Embryonic facial prominence (tissue), 1 donor: ENCODE measurements around the gene ANKRD34A.
A peak's percentile ranks its signal among the peaks of the same experiment; 100 is the strongest.
"Not testable (repeated sequence)": the region's sequence is repeated elsewhere in the genome, so short reads cannot be mapped to it uniquely, and the experiment has no call there.

Experiments
- DNase-seq: peaks from one replicate; pipeline ENCODE4 v3.0.0-alpha.2; 2016; ENCODE audit errors: extremely low spot score

The ANKRD34A gene

DNA sequence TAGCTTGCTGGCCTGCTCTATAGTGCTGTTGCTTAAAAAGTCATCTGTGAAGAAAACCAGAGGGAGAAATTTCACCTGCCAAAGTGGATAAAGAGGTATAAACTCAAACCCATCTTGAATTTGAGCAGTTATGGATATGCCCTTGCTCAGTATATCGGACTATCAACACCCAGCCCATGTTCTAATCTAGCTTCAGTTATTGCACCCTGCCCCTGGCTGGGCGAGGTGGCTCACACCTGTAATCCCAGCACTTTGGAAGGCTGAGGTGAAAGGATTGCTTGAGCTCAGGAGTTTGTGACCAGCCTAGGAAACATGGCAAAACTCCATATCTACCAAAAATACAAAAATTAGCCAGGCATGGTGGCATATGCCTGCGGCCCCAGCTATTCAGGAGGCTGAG lies 19.8 kb downstream of the ANKRD34A start:
- no peak for DNase-seq

DNA sequence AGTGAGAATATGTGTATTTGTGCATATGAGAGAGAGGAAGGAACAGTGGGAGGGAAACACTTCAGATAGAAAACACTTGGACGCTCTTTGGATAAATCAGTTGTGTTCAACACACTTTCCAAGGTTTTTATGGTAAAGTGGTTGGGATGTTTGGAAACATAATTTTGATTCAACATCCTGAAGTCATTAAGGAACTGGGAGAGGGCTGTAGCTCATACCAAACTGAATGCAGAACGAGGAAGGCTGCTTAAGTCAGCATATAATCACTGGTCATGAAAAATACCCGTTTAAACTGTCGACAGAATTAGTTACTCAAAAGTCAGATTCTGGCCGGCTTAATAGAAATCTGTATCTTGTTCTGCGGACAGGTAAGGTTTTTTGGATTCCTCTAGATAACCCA lies 21.5 kb downstream of the ANKRD34A start:
- no peak for DNase-seq

GRCh38 chr1:145942405-145942804 lies 22.0 kb downstream of the ANKRD34A start:
- no peak for DNase-seq

DNA sequence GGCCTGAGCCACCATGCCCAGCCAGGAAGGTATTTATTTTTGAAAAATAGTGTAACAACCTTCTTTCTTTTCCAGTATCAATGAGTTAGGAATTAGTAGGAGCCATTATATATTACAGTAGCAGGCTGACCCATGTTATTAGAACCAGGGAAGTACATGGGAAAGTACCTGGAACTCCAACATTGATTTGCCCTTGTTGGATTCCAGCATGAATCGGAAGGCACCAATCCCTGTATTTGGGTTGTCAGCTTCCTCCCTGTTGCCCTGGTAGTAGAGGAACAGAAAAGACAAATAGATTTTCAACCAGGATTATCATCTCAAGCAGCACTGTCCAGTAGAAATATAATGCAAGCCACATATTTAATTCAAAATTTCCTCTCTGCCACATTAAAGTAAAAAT lies 26.9 kb downstream of the ANKRD34A start:
- DNase-seq: no peak

- DNase-seq: no peak
Observed at GRCh38 chr1:145936247-145936646, 28.1 kb downstream of the ANKRD34A start.

- DNase-seq: no peak
Observed at GRCh38 chr1:145935708-145936107, 28.7 kb downstream of the ANKRD34A start.

DNA sequence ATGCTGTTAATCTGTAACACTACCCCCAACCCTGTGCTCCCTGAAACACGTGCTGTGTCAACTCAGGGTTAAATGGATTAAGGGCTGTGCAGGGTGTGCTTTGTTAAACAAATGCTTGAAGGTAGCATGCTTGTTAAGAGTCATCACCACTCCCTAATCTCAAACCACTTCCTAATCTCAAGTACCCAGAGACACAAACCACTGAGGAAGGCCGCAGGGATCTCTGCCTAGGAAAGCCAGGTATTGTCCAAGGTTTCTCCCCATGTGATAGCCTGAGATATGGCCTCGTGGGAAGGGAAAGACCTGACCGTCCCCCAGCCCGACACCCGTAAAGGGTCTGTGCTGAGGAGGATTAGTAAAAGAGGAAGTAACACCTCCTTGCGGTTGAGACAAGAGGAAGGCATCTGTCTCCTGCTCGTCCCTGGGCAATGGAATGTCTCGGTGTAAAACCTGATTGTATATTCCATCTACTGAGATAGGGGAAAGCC lies 31.8 kb downstream of the ANKRD34A start:
- not testable (repeated sequence) for DNase-seq

DNA sequence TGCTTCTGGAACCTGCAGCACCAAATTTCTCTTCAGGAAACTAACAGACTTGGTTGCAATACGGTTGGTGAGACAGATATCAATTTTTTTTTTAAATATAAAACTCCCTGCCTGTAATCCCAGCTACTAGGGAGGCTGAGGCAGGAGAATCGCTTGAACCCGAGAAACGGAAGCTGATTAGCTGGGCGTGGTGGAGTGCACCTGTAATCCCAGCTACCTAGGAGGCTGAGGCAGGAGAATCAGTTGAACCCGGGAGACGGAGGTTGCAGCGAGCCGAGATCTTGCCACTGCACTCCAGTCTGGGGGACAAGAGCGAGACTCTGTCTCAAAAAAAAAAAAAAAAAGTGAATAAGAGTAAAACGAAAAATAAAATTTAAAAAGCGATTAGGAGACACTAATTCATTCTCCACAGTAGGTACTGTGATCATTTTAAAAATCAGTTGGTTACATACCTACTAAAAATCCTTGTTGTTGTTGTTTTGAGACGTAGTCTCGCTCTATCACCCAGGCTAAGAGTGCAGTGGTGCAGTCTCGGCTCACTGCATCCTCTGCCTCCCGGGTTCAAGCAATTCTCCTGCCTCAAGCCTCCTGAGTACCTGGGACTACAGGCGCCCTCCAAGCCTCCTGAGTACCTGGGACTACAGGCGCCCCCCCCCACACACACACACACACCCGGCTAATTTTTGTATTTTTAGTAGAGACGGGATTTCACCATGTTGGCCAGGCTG lies 36.3 kb downstream of the ANKRD34A start:
- DNase-seq: no peak

DNA sequence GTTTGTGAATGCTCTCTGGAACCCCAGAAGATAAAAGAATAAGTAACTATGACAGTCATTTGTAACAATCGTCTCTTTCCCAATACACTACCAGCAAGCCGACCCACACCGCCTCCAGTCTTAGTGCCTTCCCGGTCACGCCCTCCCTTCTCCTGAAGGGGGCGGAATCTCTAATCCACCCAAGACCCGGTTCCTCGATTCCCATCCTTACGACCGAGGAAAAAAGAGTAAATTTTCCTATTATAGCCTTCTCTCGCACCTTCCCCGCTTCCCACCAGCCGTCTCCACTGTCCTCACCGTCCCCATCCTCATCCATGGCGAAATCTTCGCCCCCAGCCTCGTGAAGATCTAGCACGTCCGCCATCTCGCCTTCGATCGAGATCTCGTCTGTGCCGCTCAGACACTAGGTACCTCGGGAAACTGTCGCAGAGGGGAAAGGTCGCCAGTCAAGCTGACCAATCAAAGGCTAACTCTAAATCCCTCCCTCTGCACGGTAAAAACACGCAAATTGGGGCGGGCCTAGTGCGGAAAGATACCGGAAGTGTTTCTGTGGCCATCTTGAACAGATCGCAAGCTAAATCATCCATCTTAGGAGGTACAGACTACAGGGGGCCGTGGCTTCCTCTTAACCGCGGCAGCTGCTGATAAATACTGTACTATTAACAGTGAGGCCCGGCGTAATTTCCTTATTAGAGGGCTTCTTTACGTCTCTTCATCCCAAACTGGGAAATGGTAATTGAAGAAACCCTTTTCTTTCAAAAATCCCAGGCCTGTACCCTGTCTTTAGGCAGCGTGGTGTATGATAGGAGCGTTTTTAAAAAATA lies 37.1 kb downstream of the ANKRD34A start, which contains the start of gene RBM8A:
RBM8A (minus strand) TSS at position 422 of the 824 bp plus-strand sequence; CDS start at position 364, 58 bp downstream.
- peak; percentile 99 for DNase-seq

- DNase-seq: no peak
Observed at GRCh38 chr1:145926686-145927062, 37.7 kb downstream of the ANKRD34A start.

- no peak for DNase-seq
Observed at GRCh38 chr1:145922266-145922665, 42.1 kb downstream of the ANKRD34A start.

GRCh38 chr1:145920297-145920696 lies 44.1 kb downstream of the ANKRD34A start:
- DNase-seq: not testable (repeated sequence)

DNA sequence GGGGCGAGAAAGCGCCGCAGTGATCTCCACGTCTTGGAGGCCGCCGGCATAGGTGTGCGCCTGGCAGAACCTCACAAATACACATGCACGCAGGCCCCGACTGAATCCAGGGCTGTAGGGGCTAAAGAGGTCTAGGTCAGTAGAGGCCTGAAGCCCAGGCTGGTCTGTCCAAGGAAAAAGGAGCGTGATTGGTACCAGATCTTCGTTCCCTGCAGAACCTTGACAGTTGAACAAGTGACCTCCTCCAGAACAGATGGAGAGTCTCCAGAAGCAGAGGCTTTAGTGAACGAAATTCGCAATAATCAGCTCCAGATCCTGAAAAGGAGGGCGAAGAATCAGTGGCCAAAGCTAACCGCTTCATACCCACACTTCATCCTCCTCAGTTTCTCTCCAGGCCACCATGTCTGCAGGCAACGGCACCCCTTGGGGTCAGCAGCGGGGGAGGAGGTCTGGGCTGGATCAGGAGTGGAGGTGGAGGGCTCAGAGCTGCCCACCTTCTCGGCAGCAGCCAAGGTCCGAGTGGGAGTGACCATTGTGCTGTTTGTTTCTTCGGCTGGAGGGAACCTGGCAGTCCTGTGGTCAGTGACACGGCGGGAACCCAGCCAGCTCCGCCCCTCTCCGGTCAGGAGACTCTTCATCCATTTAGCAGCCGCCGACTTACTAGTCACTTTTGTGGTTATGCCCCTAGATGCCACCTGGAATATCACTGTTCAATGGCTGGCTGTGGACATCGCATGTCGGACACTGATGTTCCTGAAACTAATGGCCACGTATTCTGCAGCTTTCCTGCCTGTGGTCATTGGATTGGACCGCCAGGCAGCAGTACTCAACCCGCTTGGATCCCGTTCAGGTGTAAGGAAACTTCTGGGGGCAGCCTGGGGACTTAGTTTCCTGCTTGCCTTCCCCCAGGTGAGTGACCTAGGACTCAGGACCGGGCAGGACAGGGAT lies 45.1 kb downstream of the ANKRD34A start:
- DNase-seq: no peak

DNA sequence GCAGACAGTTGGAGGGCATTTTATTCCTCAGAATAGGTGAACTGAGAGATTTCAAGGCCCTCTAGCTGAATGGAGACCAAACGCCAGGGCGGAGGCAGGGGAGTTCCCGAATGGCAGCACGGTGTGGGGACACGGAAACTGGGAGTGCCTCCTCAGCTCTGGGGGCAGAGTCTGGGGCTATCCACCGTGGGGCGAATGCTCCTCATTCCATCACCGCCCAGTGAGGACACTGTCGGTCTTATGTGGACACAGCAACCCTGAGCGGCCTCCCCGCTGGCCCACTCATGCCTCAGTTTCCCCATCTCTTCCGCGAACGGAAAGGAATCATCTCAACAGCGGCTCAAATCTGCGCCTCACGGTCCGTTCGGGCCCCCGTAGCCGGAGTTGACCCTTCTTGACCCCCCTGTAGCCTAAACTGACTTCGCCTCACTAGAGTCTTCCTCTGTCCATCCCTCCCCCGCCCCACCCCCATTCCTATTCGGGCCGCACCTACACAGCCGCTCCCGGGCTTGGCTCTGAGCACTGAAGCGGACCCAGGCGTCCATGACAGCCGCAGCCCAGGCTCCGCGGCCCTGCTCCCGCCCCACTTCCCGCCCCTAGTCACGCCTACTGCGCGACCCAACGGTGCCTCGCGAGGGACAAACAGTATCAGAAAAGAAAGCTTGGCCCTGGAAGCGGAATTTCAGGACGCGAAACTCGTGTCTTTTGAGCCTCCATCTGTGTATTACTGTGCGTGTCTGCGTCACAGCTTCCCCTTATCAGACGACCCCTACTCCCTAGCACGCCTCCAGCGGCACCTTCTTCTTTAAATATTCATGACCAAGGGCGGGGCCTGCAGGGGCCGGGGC lies 46.0 kb downstream of the ANKRD34A start, which contains the start of gene PEX11B:
PEX11B (minus strand) TSS at position 574 of the 848 bp plus-strand sequence; CDS start at position 545, 29 bp downstream.
- DNase-seq: peak; percentile 83

- no peak for DNase-seq
Observed at GRCh38 chr1:145917595-145917994, 46.8 kb downstream of the ANKRD34A start.

DNA sequence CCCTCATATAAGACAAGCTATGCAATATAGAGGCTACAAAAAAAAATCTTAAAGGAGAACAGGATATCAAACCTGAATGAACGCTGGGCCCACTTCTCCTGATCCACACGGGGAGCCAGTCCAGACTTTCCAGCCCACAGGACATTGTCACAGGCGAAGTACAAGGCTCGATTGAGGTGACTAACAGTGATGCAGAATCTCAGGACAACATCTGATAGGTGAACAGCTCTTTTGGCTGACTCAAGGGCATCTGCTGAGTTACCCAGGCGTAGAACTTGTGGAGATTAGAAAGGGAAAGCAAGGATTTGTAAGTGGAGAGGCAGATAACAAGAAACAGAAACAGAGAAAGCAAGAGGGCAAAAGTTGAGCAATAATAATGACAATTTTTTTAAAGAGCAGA lies 47.6 kb downstream of the ANKRD34A start:
- DNase-seq: no peak

- no peak for DNase-seq
Observed at GRCh38 chr1:145912128-145912641, 52.2 kb downstream of the ANKRD34A start.
